OCI-LY7 (cell line): ENCODE measurements around the gene ZNF445.

Source experiments
- EZH2phosphoT487 ChIP-seq: fragments of 200-600 bp; sonication (generic); IDR thresholded peaks from 2 replicates; pipeline ENCODE4 v1.6.1; 2018; ENCODE audit warnings: low read depth, borderline replicate concordance, mild to moderate bottlenecking, mixed run types, antibody characterized with exemption, low read length, moderate library complexity, mixed read lengths
- TF ChIP-seq, protein P1 (sequence below): fragments of 200-600 bp; sonication (generic); conservative IDR thresholded peaks from 2 replicates; pipeline ENCODE4 v1.5.1; 2014; ENCODE audit warnings: mild to moderate bottlenecking, antibody characterized with exemption, low read length, moderate library complexity, mixed read lengths

DNA sequence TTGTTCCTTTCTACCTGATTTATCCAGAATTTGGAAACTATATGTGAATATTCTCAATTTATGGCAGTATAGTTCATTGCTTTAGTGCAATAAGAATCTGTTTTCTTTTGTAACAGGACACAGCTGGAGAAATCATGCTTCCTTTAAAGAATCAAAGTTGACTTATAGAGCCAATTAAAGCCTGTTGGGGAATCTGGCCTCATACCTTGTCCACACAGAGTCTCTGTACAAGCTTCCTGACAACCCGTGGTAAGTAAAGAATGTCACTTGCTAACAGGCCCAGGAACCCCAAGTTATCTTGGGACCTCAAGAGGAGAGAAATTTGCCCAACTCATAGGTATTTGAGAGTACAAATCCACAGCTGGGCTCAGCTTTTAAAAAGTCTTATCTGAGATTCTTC is 10.2 kb downstream of the ZNF445 start:
- TF ChIP-seq, protein P1, sequence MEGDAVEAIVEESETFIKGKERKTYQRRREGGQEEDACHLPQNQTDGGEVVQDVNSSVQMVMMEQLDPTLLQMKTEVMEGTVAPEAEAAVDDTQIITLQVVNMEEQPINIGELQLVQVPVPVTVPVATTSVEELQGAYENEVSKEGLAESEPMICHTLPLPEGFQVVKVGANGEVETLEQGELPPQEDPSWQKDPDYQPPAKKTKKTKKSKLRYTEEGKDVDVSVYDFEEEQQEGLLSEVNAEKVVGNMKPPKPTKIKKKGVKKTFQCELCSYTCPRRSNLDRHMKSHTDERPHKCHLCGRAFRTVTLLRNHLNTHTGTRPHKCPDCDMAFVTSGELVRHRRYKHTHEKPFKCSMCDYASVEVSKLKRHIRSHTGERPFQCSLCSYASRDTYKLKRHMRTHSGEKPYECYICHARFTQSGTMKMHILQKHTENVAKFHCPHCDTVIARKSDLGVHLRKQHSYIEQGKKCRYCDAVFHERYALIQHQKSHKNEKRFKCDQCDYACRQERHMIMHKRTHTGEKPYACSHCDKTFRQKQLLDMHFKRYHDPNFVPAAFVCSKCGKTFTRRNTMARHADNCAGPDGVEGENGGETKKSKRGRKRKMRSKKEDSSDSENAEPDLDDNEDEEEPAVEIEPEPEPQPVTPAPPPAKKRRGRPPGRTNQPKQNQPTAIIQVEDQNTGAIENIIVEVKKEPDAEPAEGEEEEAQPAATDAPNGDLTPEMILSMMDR = no peak
- TF ChIP-seq EZH2phosphoT487 = no peak
